ENCODE data around the gene TLE1. TPM values are rescaled to one million over a fixed set of nuclear protein-coding genes. Genes with fewer than 3 reads are reported as not detected.

TLE1 gene
- total and polyA plus RNA-seq, 5 donors from 2014 or later: 0.03 to 5.5 (median 0.43) TPM; not detected in 1

- peaks cover 0 to 7% (median 3%) of the 10 kb centered on the region in 7 donors for H3K9me3 Mint-ChIP-seq
- H3K27me3 Mint-ChIP-seq: no peaks in the 10 kb centered on the region
- H3K36me3 ChIP-seq (ENCODE audit: control insufficient read depth, insufficient read depth, low read length): no peaks in the 10 kb centered on the region
Measured at GRCh38 chr9:81575956-81576355, 113.4 kb downstream of the TLE1 start.

GRCh38 chr9:81574405-81574804 lies 114.9 kb downstream of the TLE1 start:
- DNase-seq: no peak
- no peak for ATAC-seq (ENCODE audit: low read depth in 2 of 2)
- H3K9me3 ChIP-seq (ENCODE audit: control insufficient read depth in 2 of 2, low read length in 2 of 2): no peaks in the 10 kb centered on the region
- H3K27ac Mint-ChIP-seq: no peak overlapping the region
- peaks cover 0 to 7% (median 3%) of the 10 kb centered on the region in 7 donors for H3K9me3 Mint-ChIP-seq
- H3K27ac ChIP-seq (ENCODE audit: insufficient read depth, low read length, poor library complexity, severe bottlenecking): no peak overlapping the region
- no peaks in the 10 kb centered on the region for H3K27me3 Mint-ChIP-seq
- no peaks in the 10 kb centered on the region for H3K36me3 ChIP-seq (ENCODE audit: control insufficient read depth, insufficient read depth, low read length)
- H3K4me3 Mint-ChIP-seq: no peak overlapping the region
- no peaks in the 10 kb centered on the region for H3K4me1 ChIP-seq (ENCODE audit: control insufficient read depth, insufficient read depth, low read length, poor library complexity, severe bottlenecking)
- no peaks in the 10 kb centered on the region for H3K4me1 Mint-ChIP-seq
- no peak overlapping the region for H3K4me3 ChIP-seq (ENCODE audit: low read depth, low read length)
- no peaks in the 10 kb centered on the region for H3K36me3 Mint-ChIP-seq
- H3K27me3 ChIP-seq (ENCODE audit: control insufficient read depth, insufficient read depth, low read length): no peaks in the 10 kb centered on the region

More at GRCh38 chr9:81575956-81576355, 113.4 kb downstream of the TLE1 start:
- Mint-ChIP-seq H3K27ac (no peak overlapping the region), H3K36me3 (no peaks in the 10 kb centered on the region), H3K4me1 (no peaks in the 10 kb centered on the region), H3K4me3 (no peak overlapping the region)
- H3K4me3 ChIP-seq (ENCODE audit: low read depth, low read length): no peak overlapping the region
- H3K4me1 ChIP-seq (ENCODE audit: control insufficient read depth, insufficient read depth, low read length, poor library complexity, severe bottlenecking): no peaks in the 10 kb centered on the region
- no peaks in the 10 kb centered on the region for H3K9me3 ChIP-seq (ENCODE audit: control insufficient read depth in 2 of 2, low read length in 2 of 2)
- no peaks in the 10 kb centered on the region for H3K27me3 ChIP-seq (ENCODE audit: control insufficient read depth, insufficient read depth, low read length)
- no peak overlapping the region for H3K27ac ChIP-seq (ENCODE audit: insufficient read depth, low read length, poor library complexity, severe bottlenecking)
- no peak for ATAC-seq (ENCODE audit: low read depth in 2 of 2)
- DNase-seq: no peak

GRCh38 chr9:81573415-81574321 lies 115.7 kb downstream of the TLE1 start:
- Histone ChIP-seq H3K36me3 (ENCODE audit: control insufficient read depth, insufficient read depth, low read length) (no peaks in the 10 kb centered on the region), H3K27ac (ENCODE audit: insufficient read depth, low read length, poor library complexity, severe bottlenecking) (no peak overlapping the region), H3K4me3 (ENCODE audit: low read depth, low read length) (no peak overlapping the region), H3K4me1 (ENCODE audit: control insufficient read depth, insufficient read depth, low read length, poor library complexity, severe bottlenecking) (no peaks in the 10 kb centered on the region), H3K27me3 (ENCODE audit: control insufficient read depth, insufficient read depth, low read length) (no peaks in the 10 kb centered on the region), H3K9me3 (ENCODE audit: control insufficient read depth in 2 of 2, low read length in 2 of 2) (no peaks in the 10 kb centered on the region)
- no peak overlapping the region for H3K4me3 Mint-ChIP-seq
- no peaks in the 10 kb centered on the region for H3K27me3 Mint-ChIP-seq
- no peak for ATAC-seq (ENCODE audit: low read depth in 2 of 2)
- no peak overlapping the region for H3K27ac Mint-ChIP-seq
- no peak for DNase-seq
- no peaks in the 10 kb centered on the region for H3K36me3 Mint-ChIP-seq
- H3K9me3 Mint-ChIP-seq: peaks cover 0 to 7% (median 3%) of the 10 kb centered on the region in 7 donors
- no peaks in the 10 kb centered on the region for H3K4me1 Mint-ChIP-seq

- Mint-ChIP-seq H3K9me3 (peaks cover 0 to 7% (median 1%) of the 10 kb centered on the region in 7 donors), H3K27ac (no peak overlapping the region), H3K27me3 (no peaks in the 10 kb centered on the region), H3K36me3 (no peaks in the 10 kb centered on the region), H3K4me1 (no peaks in the 10 kb centered on the region), H3K4me3 (no peak overlapping the region)
- Histone ChIP-seq H3K4me1 (ENCODE audit: control insufficient read depth, insufficient read depth, low read length, poor library complexity, severe bottlenecking) (no peaks in the 10 kb centered on the region), H3K4me3 (ENCODE audit: low read depth, low read length) (no peak overlapping the region), H3K9me3 (ENCODE audit: control insufficient read depth in 2 of 2, low read length in 2 of 2) (no peaks in the 10 kb centered on the region), H3K27me3 (ENCODE audit: control insufficient read depth, insufficient read depth, low read length) (no peaks in the 10 kb centered on the region), H3K27ac (ENCODE audit: insufficient read depth, low read length, poor library complexity, severe bottlenecking) (no peak overlapping the region), H3K36me3 (ENCODE audit: control insufficient read depth, insufficient read depth, low read length) (no peaks in the 10 kb centered on the region)
- no peak for ATAC-seq (ENCODE audit: low read depth in 2 of 2)
- no peak for DNase-seq
Measured at GRCh38 chr9:81570083-81570482, 119.3 kb downstream of the TLE1 start.

GRCh38 chr9:81566074-81566698 lies 123.2 kb downstream of the TLE1 start:
- Mint-ChIP-seq H3K36me3 (no peaks in the 10 kb centered on the region), H3K4me1 (no peaks in the 10 kb centered on the region), H3K9me3 (peaks cover 0 to 8% (median 0%) of the 10 kb centered on the region in 7 donors), H3K27ac (no peak overlapping the region), H3K4me3 (no peak overlapping the region), H3K27me3 (no peaks in the 10 kb centered on the region)
- H3K27me3 ChIP-seq (ENCODE audit: control insufficient read depth, insufficient read depth, low read length): no peaks in the 10 kb centered on the region
- no peaks in the 10 kb centered on the region for H3K9me3 ChIP-seq (ENCODE audit: control insufficient read depth in 2 of 2, low read length in 2 of 2)
- H3K4me3 ChIP-seq (ENCODE audit: low read depth, low read length): no peak overlapping the region
- no peak overlapping the region for H3K27ac ChIP-seq (ENCODE audit: insufficient read depth, low read length, poor library complexity, severe bottlenecking)
- H3K36me3 ChIP-seq (ENCODE audit: control insufficient read depth, insufficient read depth, low read length): no peaks in the 10 kb centered on the region
- no peak for DNase-seq
- H3K4me1 ChIP-seq (ENCODE audit: control insufficient read depth, insufficient read depth, low read length, poor library complexity, severe bottlenecking): no peaks in the 10 kb centered on the region
- no peak for ATAC-seq (ENCODE audit: low read depth in 2 of 2)

- ATAC-seq (ENCODE audit: low read depth in 2 of 2) (no peak), DNase-seq (no peak)
- no peak overlapping the region for H3K27ac Mint-ChIP-seq
- H3K27me3 Mint-ChIP-seq: no peaks in the 10 kb centered on the region
- H3K36me3 Mint-ChIP-seq: no peaks in the 10 kb centered on the region
- Histone ChIP-seq H3K9me3 (ENCODE audit: control insufficient read depth in 2 of 2, low read length in 2 of 2) (no peaks in the 10 kb centered on the region), H3K4me3 (ENCODE audit: low read depth, low read length) (no peak overlapping the region), H3K36me3 (ENCODE audit: control insufficient read depth, insufficient read depth, low read length) (no peaks in the 10 kb centered on the region), H3K27ac (ENCODE audit: insufficient read depth, low read length, poor library complexity, severe bottlenecking) (no peak overlapping the region), H3K4me1 (ENCODE audit: control insufficient read depth, insufficient read depth, low read length, poor library complexity, severe bottlenecking) (no peaks in the 10 kb centered on the region), H3K27me3 (ENCODE audit: control insufficient read depth, insufficient read depth, low read length) (no peaks in the 10 kb centered on the region)
- no peak overlapping the region for H3K4me3 Mint-ChIP-seq
- H3K4me1 Mint-ChIP-seq: no peaks in the 10 kb centered on the region
- H3K9me3 Mint-ChIP-seq: peaks cover 0 to 10% (median 0%) of the 10 kb centered on the region in 7 donors
Measured at GRCh38 chr9:81565609-81566008, 123.7 kb downstream of the TLE1 start.

- Histone ChIP-seq H3K4me1 (ENCODE audit: control insufficient read depth, insufficient read depth, low read length, poor library complexity, severe bottlenecking) (no peaks in the 10 kb centered on the region), H3K36me3 (ENCODE audit: control insufficient read depth, insufficient read depth, low read length) (no peaks in the 10 kb centered on the region), H3K27ac (ENCODE audit: insufficient read depth, low read length, poor library complexity, severe bottlenecking) (no peak overlapping the region), H3K9me3 (ENCODE audit: control insufficient read depth in 2 of 2, low read length in 2 of 2) (no peaks in the 10 kb centered on the region), H3K4me3 (ENCODE audit: low read depth, low read length) (no peak overlapping the region), H3K27me3 (ENCODE audit: control insufficient read depth, insufficient read depth, low read length) (no peaks in the 10 kb centered on the region)
- Mint-ChIP-seq H3K27ac (no peak overlapping the region), H3K27me3 (no peaks in the 10 kb centered on the region), H3K4me3 (no peak overlapping the region), H3K4me1 (no peaks in the 10 kb centered on the region), H3K9me3 (peaks cover 0 to 10% (median 0%) of the 10 kb centered on the region in 7 donors), H3K36me3 (no peaks in the 10 kb centered on the region)
- DNase-seq: no peak
- ATAC-seq (ENCODE audit: low read depth in 2 of 2): no peak
Measured at GRCh38 chr9:81565144-81565543, 124.2 kb downstream of the TLE1 start.
